IPS DF 4.7 (cell line): ENCODE data around the gene MACC1.
A peak's percentile ranks its signal among the peaks of the same experiment; 100 is the strongest.
"Not testable (repeated sequence)": the region's sequence is repeated elsewhere in the genome, so short reads cannot be mapped to it uniquely, and the experiment has no call there.

ENCODE experiments used
- DNase-seq: peaks from one replicate; pipeline ENCODE4 v3.0.0-alpha.2; 2013; ENCODE audit warnings: low spot score; ENCODE audit errors: extremely low read depth

The MACC1 gene

GRCh38 chr7:20132585-20132984 is 84.6 kb downstream of the MACC1 start:
- no peak for DNase-seq

- no peak for DNase-seq
Measured at GRCh38 chr7:20131776-20132175, 85.4 kb downstream of the MACC1 start.

- DNase-seq: no peak
Measured at GRCh38 chr7:20129920-20130319, 87.3 kb downstream of the MACC1 start.

GRCh38 chr7:20128001-20128400 is 89.2 kb downstream of the MACC1 start:
- no peak for DNase-seq

- DNase-seq: not testable (repeated sequence)
Measured at GRCh38 chr7:20126060-20126459, 91.1 kb downstream of the MACC1 start.

- not testable (repeated sequence) for DNase-seq
Measured at GRCh38 chr7:20124087-20124486, 93.1 kb downstream of the MACC1 start.

- DNase-seq: not testable (repeated sequence)
Measured at GRCh38 chr7:20122653-20123316, 94.4 kb downstream of the MACC1 start.

GRCh38 chr7:20122073-20122472 is 95.1 kb downstream of the MACC1 start:
- no peak for DNase-seq

- no peak for DNase-seq
Measured at GRCh38 chr7:20121404-20121803, 95.8 kb downstream of the MACC1 start.

- peak; percentile 58 for DNase-seq
Measured at GRCh38 chr7:20120611-20121168, 96.5 kb downstream of the MACC1 start.

- no peak for DNase-seq
Measured at GRCh38 chr7:20116869-20117268, 100.3 kb downstream of the MACC1 start.

- DNase-seq: no peak
Measured at GRCh38 chr7:20114468-20114867, 102.7 kb downstream of the MACC1 start.

- no peak for DNase-seq
Measured at GRCh38 chr7:20113427-20114027, 103.7 kb downstream of the MACC1 start.

GRCh38 chr7:20112696-20113095 is 104.5 kb downstream of the MACC1 start:
- no peak for DNase-seq

GRCh38 chr7:20111821-20112542 is 105.2 kb downstream of the MACC1 start:
- DNase-seq: no peak

GRCh38 chr7:20107582-20107981 is 109.6 kb downstream of the MACC1 start:
- no peak for DNase-seq

GRCh38 chr7:20104696-20105095 is 112.5 kb downstream of the MACC1 start:
- DNase-seq: no peak

- DNase-seq: no peak
Measured at GRCh38 chr7:20102982-20103381, 114.2 kb downstream of the MACC1 start.

- DNase-seq: no peak
Measured at GRCh38 chr7:20095862-20096261, 121.3 kb downstream of the MACC1 start.

GRCh38 chr7:20095436-20095835 is 121.7 kb downstream of the MACC1 start:
- DNase-seq: no peak

GRCh38 chr7:20089431-20089830 is 127.8 kb downstream of the MACC1 start:
- DNase-seq: no peak

- no peak for DNase-seq
Measured at GRCh38 chr7:20085086-20085485, 132.1 kb downstream of the MACC1 start.
